Measurements from ENCODE around the gene SPPL2B.

DNA sequence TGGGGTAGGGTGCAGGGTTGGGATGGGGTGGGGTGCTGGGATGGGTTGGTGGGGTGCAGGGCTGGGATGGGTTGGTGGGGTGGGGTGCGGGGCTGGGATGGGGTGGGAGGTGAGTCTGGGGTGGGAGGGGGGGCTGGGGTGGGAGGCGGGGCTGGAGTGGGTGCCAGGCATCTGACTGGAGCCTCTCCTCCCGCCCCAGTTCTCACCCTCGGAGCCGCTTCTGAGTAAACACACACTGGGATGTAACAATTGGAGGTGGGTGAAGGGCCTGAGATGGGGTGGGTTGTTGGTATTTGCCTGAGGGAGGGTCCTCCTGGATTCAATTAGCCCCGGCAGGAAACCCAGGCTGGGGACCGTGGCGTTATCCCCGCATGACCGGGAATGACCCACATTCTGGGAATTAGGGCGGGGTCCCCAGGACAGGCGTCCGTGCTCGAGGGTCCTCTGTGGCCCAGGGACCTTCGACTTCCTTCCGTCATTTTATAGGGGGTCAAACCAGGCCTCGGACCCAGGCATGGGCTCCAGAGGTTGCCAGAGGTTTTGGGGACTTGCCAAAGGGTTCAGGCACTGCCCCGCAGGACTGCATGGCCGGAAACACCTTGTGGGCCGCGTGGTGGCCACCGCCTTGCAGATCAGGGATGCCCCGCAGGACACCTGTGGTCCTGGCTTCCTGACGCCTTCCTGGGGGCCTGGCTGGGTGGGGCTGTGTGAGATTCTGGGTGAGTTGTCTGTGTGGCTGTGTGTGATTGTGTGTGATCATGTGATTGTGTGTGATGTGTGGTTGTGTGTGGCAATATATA lies 33.0 kb downstream of the SPPL2B start:
- no peak for TF ChIP-seq CTCF (IDR thresholded peaks at IDR 0.05; ENCODE audit: low read length)
- no peak for TF ChIP-seq EZH2 (optimal IDR thresholded peaks at IDR 0.05; ENCODE audit: low read depth, low read length)
- no peak for TF ChIP-seq EZH2phosphoT487 (IDR thresholded peaks at IDR 0.05; ENCODE audit: low read length)

Measured in MM.1S (cell line).